Liver (tissue), 9 donors: ENCODE results near the gene RBM38. TPM values are rescaled to one million over a fixed set of nuclear protein-coding genes. Genes with fewer than 3 reads are reported as not detected.
A peak's percentile ranks its signal among the peaks of the same experiment; 100 is the strongest.

ENCODE experiments used
- DNase-seq: peaks from one replicate; pipeline ENCODE4 v3.0.0-alpha.2; 2017; ENCODE audit warnings: low spot score
- H3K27ac ChIP-seq, 2 donors: one replicate each; pipeline ENCODE4 v1.7.0; 2013; ENCODE audit warnings: inconsistent platforms in 2 of 2, low read length in 2 of 2, control low read depth in 1 of 2, low read depth in 1 of 2, mild to moderate bottlenecking in 1 of 2
- H3K27me3 ChIP-seq, 4 donors: one replicate each; pipeline versions ENCODE4 v1.6.1 to v1.7.0; 2013; ENCODE audit warnings: low read length in 3 of 4, inconsistent platforms in 1 of 4, mild to moderate bottlenecking in 1 of 4, moderate library complexity in 1 of 4; ENCODE audit not compliant: control insufficient read depth in 4 of 4, insufficient read depth in 4 of 4
- H3K36me3 ChIP-seq, 4 donors: one replicate each; pipeline versions ENCODE4 v1.6.1 to v1.7.0; 2013; ENCODE audit warnings: low read length in 3 of 4, mild to moderate bottlenecking in 3 of 4, low read depth in 1 of 4, moderate library complexity in 1 of 4; ENCODE audit not compliant: control insufficient read depth in 4 of 4, insufficient read depth in 3 of 4
- H3K4me1 ChIP-seq, 4 donors: one replicate each; pipeline versions ENCODE4 v1.6.1 to v1.7.0; 2013; ENCODE audit warnings: low read length in 3 of 4, mild to moderate bottlenecking in 3 of 4, moderate library complexity in 1 of 4; ENCODE audit not compliant: control insufficient read depth in 4 of 4, insufficient read depth in 4 of 4
- H3K4me3 ChIP-seq, 3 donors: one replicate each; pipeline versions ENCODE4 v1.6.1 to v1.7.0; 2013; ENCODE audit warnings: low read length in 3 of 3, control low read depth in 1 of 3, low read depth in 1 of 3, mild to moderate bottlenecking in 1 of 3
- H3K9ac ChIP-seq, 2 donors: one replicate each; pipeline ENCODE4 v1.7.0; 2013; ENCODE audit warnings: low read length in 2 of 2, mild to moderate bottlenecking in 2 of 2, moderate library complexity in 2 of 2, control low read depth in 1 of 2, low read depth in 1 of 2
- H3K9me3 ChIP-seq, 4 donors: one replicate each; pipeline versions ENCODE4 v1.6.1 to v1.7.0; 2013; ENCODE audit warnings: low read length in 3 of 4; ENCODE audit not compliant: control insufficient read depth in 4 of 4
- ATF3 ChIP-seq: IDR thresholded peaks from 2 replicates; pipeline ENCODE4 v1.6.1; 2016; ENCODE audit warnings: antibody characterized with exemption
- CTCF ChIP-seq: fragments of 150-350 bp; IDR thresholded peaks from 2 replicates; pipeline ENCODE4 v1.5.1; 2017; ENCODE audit warnings: improper control_type of control experiment, low read depth, low read length; ENCODE audit not compliant: missing input control
- EGR1 ChIP-seq, 2 donors: IDR thresholded peaks; 2 replicates each; pipeline ENCODE4 v1.6.1; 2016 to 2018; ENCODE audit warnings: antibody characterized with exemption in 2 of 2, low read depth in 2 of 2
- FOXA1 ChIP-seq: IDR thresholded peaks from 2 replicates; pipeline ENCODE4 v1.6.1; 2016; ENCODE audit warnings: antibody characterized with exemption
- FOXA2 ChIP-seq: IDR thresholded peaks from 2 replicates; pipeline ENCODE4 v1.6.1; 2016; ENCODE audit warnings: antibody characterized with exemption
- GABPA ChIP-seq, 2 donors: IDR thresholded peaks in 1 of 2; conservative IDR thresholded peaks in 1 of 2; 2 replicates each; pipeline ENCODE4 v1.6.1; 2016; ENCODE audit warnings: antibody characterized with exemption in 2 of 2, mild to moderate bottlenecking in 1 of 2, moderate library complexity in 1 of 2
- HNF4A ChIP-seq, 2 donors: conservative IDR thresholded peaks; 2 replicates each; pipeline ENCODE4 v1.6.1; 2016; ENCODE audit warnings: antibody characterized with exemption in 2 of 2, mild to moderate bottlenecking in 2 of 2
- HNF4G ChIP-seq: IDR thresholded peaks from 2 replicates; pipeline ENCODE4 v1.6.1; 2016; ENCODE audit warnings: antibody characterized with exemption
- JUND ChIP-seq, 2 donors: IDR thresholded peaks; 2 replicates each; pipeline ENCODE4 v1.6.1; 2016; ENCODE audit warnings: antibody characterized with exemption in 2 of 2
- NR2F2 ChIP-seq: IDR thresholded peaks from 2 replicates; pipeline ENCODE4 v1.6.1; 2016; ENCODE audit warnings: antibody characterized with exemption
- RAD21 ChIP-seq, 2 donors: IDR thresholded peaks; 2 replicates each; pipeline ENCODE4 v1.6.1; 2016; ENCODE audit warnings: antibody characterized with exemption in 2 of 2, mild to moderate bottlenecking in 2 of 2
- REST ChIP-seq: IDR thresholded peaks from 2 replicates; pipeline ENCODE4 v1.6.1; 2016; ENCODE audit warnings: antibody characterized with exemption, mild to moderate bottlenecking
- RXRA ChIP-seq, 2 donors: IDR thresholded peaks; 2 replicates each; pipeline ENCODE4 v1.6.1; 2017 to 2018; ENCODE audit warnings: antibody characterized with exemption in 2 of 2, mild to moderate bottlenecking in 1 of 2
- SP1 ChIP-seq: IDR thresholded peaks from 2 replicates; pipeline ENCODE4 v1.6.1; 2018; ENCODE audit warnings: antibody characterized with exemption, mild to moderate bottlenecking
- TAF1 ChIP-seq: conservative IDR thresholded peaks from 2 replicates; pipeline ENCODE4 v1.6.1; 2016; ENCODE audit warnings: antibody characterized with exemption, mild to moderate bottlenecking
- YY1 ChIP-seq: IDR thresholded peaks from 2 replicates; pipeline ENCODE4 v1.6.1; 2016; ENCODE audit warnings: antibody characterized with exemption, mild to moderate bottlenecking
- WGBS: extraction: QIAGEN DNeasy Blood & Tissue Kit; methylation state at CpG from one replicate; pipeline ENCODE4 v1.1.7; 2013; 5-methylcytosine and 5-hydroxymethylcytosine counted together
- polyA plus RNA-seq, 2 donors: library from polyadenylated mRNA; stranded (reverse) in 1 of 2; unstranded in 1 of 2; fragments of 200-250 nt in 1 of 2; fragments of >200 nt in 1 of 2; fragmentation: Nextera tagmentation in 1 of 2; extraction: Ambion mirVana in 1 of 2; gene quantifications; one replicate each; pipeline versions ENCODE4 v1.2.1 to v1.2.3, GENCODE V29; 2013 to 2015
- total RNA-seq, 2 donors: library from RNA; depleted of rRNA; stranded (reverse); fragments of >200 nt; gene quantifications; one replicate each; pipeline ENCODE4 v1.2.3, GENCODE V29; 2014
- TF ChIP-seq, protein P1 (sequence below): IDR thresholded peaks from 2 replicates; pipeline ENCODE4 v1.6.1; 2016; ENCODE audit warnings: antibody characterized with exemption
- TF ChIP-seq, protein P2 (sequence below): IDR thresholded peaks from 2 replicates; pipeline ENCODE4 v1.6.1; 2016; ENCODE audit warnings: antibody characterized with exemption
- donor health status: healthy.
- donor health status: healthy.
- donor health status: healthy.
- donor health status: healthy.
- donor health status: healthy.

The RBM38 gene
- total and polyA plus RNA-seq, 4 donors: 1.4 to 258 (median 6.0) TPM

DNA sequence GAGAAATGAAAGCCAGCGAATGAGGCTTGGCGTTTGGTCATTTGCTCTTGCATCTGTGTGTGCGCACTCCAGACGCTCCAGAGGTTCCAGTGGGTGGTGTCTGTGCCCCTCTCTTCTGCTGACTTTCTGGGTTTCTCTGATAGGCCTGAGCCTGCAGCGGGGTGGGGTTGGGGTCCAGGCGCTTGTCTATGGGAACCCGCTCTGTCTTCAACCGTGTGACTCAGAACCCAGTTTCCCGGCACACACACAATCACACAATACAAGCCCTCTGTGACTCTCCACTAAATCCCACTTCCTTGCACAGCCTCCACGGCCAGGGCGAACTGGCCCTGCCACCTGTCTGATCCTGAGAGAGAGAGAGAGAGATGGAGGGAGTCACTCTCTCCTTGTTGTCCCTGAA, 24.6 kb downstream of the RBM38 start:
- Histone ChIP-seq H3K36me3 (no peaks in the 10 kb centered on the region), H3K4me3 (no peak overlapping the region), H3K9ac (no peak overlapping the region), H3K4me1 (peaks cover 0 to 7% (median under 1%) of the 10 kb centered on the region in 4 donors), H3K27ac (no peak overlapping the region), H3K27me3 (no peaks in the 10 kb centered on the region), H3K9me3 (no peaks in the 10 kb centered on the region)
- TF ChIP-seq REST (no peak), TAF1 (no peak), JUND (IDR thresholded peaks at IDR 0.05) (no peak), HNF4G (no peak), SP1 (no peak), RXRA (IDR thresholded peaks at IDR 0.05) (no peak), NR2F2 (no peak), FOXA1 (no peak), GABPA (IDR thresholded peaks at IDR 0.05 in 1 of 2, conservative IDR thresholded peaks at IDR 0.05 in 1 of 2) (no peak), EGR1 (IDR thresholded peaks at IDR 0.05; ENCODE audit: low read depth in 2 of 2) (no peak), RAD21 (IDR thresholded peaks at IDR 0.05) (no peak), ATF3 (no peak), FOXA2 (no peak), HNF4A (conservative IDR thresholded peaks at IDR 0.05) (no peak), CTCF (no peak), YY1 (no peak)
- TF ChIP-seq, protein P1, sequence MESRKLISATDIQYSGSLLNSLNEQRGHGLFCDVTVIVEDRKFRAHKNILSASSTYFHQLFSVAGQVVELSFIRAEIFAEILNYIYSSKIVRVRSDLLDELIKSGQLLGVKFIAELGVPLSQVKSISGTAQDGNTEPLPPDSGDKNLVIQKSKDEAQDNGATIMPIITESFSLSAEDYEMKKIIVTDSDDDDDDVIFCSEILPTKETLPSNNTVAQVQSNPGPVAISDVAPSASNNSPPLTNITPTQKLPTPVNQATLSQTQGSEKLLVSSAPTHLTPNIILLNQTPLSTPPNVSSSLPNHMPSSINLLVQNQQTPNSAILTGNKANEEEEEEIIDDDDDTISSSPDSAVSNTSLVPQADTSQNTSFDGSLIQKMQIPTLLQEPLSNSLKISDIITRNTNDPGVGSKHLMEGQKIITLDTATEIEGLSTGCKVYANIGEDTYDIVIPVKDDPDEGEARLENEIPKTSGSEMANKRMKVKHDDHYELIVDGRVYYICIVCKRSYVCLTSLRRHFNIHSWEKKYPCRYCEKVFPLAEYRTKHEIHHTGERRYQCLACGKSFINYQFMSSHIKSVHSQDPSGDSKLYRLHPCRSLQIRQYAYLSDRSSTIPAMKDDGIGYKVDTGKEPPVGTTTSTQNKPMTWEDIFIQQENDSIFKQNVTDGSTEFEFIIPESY: no peak
- TF ChIP-seq, protein P2, sequence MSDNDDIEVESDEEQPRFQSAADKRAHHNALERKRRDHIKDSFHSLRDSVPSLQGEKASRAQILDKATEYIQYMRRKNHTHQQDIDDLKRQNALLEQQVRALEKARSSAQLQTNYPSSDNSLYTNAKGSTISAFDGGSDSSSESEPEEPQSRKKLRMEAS: no peak
- DNase-seq: peak; percentile 73
- WGBS: 86% methylated on average over 11 of the region's 11 CpGs
